ENCODE data around the gene MOB2.
"Not testable (repeated sequence)": the region's sequence is repeated elsewhere in the genome, so short reads cannot be mapped to it uniquely, and the experiment has no call there.

The MOB2 gene

DNA sequence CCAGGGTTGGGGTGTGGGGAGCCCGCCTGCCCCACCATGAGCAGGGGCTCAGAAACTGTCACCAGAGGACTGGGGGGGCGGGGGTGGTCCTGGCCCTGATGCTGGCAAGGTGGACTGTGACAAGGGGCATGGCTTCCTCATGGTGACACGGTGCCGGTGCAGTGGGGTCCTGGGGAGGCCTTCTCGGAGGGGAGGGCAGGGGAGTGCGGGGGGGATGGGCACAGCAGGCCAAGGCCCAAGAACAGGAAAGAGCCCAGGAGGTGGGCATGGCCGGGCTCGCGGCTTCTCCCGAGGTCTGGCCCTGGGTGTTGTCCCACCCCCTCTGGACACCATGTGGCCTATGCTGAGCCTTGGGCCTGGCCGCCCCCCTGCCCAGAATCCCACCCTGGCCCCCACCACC, 47.2 kb downstream of the MOB2 start:
- no peak for DNase-seq

DNA sequence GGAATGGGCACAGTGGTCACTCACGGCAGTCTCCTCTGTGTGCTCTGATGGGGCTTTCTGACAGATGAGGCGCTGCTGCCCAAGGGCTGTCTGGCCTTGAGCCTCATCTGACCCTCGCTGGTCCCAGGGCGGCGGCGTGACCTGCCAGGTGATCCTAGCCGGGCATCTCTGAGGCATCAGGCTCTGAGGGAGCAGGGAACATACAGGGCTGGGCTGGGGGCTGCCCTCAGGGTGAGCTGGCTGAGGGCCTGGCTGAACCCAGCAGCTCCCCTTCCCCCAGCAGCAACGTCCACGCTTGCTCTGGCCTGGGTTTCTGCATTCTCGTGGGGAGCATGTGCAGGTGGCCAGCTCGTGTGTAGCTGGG, 47.6 kb downstream of the MOB2 start:
- no peak for DNase-seq

DNA sequence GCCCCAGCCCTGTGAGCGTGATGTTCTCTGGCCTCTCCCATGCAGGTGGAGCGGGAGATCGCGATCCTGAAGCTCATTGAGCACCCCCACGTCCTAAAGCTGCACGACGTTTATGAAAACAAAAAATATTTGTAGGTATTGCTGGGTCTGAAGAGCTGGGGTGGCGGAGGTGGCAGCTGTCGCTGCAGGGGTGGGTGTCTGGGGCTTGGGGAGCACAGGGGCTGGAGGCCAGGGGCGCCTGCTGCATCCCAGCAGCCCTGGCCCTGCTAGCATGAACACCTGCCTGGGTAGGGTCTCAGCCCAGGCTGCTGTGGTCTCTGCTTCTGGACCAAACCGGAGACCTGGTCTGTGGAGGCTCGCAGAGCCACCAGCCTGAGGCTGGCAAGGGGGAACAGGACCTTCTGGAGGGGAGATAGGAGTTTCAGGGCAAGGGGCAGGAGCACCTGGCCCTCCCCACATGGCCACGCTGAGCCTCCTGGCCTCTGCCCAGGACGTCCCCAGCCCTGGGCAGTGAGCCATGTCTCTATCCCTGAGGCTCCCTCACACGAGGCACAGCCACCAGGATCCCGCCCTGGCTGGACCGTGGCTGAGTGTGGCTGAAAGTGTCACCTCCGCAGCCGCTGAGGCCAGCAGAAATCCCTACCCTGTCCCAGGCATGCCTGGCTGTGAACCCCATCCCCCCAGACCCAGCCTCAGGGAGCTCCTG, 48.2 kb downstream of the MOB2 start:
- DNase-seq: no peak

DNA sequence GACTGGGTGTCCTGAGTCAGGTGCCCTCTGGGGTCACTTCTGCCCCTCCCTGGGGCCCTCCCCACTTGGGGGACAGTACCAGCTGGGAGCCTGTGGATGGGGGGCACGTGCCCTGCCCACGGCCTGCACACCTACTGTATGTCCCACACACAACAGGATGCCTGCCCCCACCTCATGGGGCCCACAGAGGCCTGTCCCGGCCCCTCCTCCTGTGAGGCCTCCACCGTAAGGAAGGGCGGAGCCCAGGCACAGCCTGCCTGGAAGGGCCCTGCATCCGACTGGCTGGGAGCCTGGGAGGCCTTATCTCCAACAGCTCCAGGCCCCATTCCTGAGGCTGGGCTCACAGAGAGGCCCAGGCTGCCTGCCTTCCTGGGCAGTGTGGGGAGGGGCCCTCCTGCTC, 49.1 kb downstream of the MOB2 start:
- no peak for DNase-seq

DNA sequence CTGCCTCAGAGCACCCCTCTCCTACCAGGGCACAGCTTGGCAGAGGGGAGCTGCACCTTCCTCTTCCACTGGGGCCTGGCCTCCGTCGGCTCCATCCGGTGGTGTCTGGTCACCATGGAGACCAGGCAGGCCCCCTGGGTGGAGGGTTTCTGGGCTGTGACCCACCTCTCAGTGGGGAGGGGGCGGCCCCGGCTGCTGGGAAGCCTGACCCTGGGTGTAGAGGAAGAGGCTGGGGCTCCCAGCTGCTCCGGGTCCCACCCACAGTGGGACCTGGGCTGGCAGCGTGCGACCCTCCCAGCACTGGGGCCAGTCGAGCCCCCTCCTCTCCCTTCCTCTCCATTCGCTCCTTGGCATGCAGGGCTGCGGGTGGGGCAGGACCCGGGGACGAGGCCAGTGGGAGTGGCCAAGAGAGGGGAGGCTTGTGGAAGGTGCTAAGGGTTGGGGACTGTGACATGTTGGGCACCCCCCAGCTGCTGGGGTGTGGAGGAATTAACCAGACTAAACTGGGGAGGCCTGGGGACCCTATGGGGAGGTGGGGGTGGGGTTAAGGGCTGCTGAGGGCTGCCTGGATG, 50.0 kb downstream of the MOB2 start:
- no peak for DNase-seq

DNA sequence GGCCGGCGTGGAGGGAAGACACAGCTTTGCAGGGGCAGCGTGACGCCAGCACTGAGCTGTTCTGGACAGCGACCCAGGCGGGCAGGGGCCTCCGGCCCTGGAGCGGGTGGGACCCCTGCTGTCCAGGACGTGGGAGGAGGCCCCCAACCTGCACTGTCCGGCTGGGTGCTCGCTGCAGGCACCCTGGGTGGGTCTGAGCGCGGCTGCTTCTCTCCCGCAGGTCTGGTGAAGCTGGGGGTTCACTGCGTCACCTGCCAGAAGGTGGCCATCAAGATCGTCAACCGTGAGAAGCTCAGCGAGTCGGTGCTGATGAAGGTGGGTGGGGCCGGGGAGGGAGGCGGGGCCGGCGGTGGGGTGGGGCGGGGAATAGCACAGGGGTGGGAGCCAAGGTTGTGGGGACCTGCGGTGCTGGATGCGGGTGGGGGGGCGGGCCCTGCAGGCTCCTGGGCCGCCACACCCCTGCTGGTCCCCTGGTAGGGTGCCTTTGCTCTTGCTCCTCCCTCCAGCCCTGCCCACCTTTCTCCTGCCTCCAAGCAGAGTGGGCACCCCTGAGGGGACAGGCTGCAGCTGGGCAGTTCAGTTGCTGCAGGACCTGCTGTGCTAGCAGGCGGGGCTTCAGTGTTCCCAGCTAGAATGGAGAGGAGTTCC, 50.6 kb downstream of the MOB2 start:
- no peak for DNase-seq

DNA sequence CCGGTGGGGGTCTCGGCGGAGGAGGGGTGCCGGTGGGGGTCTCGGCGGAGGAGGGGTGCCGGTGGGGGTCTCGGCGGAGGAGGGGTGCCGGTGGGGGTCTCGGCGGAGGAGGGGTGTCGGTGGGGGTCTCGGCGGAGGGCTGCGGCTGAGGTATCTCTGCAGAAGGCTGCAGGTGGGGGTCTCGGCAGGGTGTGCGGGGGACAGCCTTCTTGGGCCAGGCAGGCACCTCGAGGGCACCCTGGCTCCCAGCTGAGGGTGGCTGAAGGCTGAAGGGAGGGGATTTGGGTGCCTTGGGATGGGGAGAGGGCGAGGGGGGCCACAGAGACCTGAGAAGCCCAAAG, 51.1 kb downstream of the MOB2 start:
- DNase-seq: not testable (repeated sequence)

DNA sequence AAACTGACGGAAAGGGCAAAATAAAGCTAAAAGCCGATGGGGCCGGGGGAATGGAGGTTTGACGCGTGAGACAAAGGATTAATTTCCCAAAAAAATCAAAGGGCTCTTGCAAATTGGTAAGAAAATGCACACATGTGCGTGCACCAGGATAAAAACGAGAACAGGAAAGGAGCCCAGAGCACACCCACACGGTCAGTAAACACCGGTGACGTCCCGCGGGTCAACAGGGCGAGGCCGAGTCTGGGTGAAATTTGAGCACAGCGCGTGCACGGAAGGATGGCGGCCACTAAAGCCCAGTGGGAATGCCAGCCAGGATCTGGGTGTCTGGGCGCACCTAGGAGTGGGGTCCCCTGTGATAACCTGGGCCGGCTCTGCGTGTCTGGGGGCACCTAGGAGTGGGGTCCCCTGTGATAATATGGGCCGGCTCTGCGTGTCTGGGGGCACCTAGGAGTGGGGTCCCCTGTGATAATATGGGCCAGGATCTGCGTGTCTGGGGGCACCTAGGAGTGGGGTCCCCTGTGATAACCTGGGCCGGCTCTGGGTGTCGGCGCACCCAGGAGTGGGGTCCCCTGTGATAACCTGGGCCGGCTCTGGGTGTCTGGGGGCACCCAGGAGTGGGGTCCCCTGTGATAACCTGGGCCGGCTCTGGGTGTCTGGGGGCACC, 52.5 kb downstream of the MOB2 start:
- no peak for DNase-seq

DNA sequence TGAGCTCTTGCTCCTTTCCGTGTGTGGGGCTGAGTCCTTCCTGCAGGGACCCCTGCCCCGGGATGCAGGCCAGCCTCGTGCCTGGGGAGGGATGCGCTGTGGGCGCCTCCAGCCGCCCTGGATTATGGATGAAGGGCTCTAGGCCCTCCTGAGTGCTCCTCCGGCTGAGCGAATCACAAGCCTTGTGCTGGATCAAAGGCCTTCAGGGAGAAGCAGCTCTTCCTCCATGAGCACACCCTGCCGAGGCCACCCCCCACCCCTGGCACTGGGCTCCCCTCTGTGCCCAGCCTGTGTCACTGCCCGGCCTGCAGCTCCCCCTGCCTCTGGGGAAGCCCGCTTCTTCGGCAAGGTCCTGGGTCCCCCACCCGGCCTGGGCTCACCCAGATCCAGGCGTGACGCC, 53.0 kb downstream of the MOB2 start:
- no peak for DNase-seq

DNA sequence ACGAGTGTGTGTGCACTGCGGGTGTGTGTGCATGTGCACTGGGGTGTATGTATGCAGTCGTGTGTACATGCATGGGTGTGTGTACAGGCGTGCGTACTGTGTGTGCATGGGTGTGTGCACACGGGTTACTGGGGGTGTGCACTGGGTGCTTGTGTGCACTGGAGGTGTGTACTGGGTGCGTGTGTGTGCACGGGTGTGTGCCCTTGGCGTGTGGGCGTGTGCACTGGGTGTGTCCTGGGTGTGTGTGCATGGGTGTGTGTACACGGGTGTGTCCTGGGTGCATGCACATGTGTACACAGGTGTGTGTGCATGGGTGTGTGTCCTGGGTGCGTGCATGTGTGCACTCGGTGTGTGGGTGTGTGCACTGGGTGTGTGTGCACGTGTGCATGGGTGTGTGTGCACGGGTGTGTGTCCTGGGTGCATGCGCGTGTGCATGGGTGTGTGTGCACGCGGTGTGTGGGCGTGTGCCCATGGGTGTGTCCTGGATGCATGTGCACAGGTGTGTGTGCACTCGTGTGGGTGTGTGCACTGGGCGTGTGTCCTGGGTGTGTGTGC, 57.7 kb downstream of the MOB2 start:
- DNase-seq: no peak

DNA sequence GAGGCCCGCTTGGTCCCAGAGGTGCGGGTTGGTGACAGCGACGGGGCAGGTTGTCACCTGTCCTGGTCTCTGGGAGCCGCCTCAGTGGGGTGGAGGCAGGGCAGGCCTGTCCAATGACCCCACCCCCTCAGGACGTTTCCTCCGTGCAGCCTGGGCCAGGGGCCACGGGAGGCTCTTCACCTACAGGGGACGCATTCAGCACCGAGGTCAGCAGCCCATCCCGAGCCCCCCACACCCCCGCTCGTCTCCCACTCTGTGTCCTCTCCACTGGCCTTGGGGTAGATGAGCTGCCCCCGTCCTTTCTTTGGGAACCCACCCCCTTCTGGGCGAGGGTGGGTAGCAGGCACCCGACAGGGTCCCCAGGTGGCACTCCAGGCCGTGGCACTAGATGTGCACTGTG, 61.1 kb downstream of the MOB2 start:
- no peak for DNase-seq

DNA sequence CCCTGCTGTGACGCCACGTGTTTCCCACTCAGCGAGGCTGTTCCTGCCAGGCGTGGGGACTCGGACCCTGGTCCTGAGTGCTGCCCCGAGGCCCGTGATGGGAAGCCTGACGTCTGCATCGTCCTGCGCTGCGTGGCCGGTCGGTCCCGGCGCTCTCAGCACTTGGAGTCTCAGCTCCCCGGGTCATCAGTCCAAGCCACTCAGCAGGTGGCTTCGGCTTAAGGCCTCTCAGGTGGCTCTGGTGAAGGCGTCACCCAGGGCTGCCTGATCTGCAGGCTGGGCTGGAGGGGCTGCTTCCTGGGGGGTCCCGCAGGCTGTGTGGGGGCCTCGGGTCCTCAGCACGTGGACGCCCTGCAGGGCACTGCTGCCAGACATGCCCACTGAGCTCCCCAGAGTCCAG, 61.6 kb downstream of the MOB2 start:
- no peak for DNase-seq

DNA sequence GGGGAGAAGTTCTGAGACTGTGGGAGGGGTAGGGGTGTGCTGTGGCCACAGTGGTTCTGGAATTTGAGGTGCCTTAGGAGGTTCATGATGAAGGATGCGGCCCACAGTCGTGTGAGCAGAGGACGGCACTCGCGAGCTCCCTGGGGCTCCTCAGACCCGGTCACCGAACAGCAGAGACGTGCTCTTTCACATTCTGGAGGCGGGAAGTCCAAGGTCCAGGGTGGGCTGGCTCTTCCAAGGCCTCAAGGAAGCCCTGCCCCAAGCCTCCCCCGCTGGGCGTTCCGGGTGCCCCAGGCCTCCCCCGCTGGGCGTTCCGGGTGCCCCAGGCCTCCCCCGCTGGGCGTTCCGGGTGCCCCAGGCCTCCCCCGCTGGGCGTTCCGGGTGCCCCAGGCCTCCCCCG, 63.2 kb downstream of the MOB2 start:
- DNase-seq: not testable (repeated sequence)

DNA sequence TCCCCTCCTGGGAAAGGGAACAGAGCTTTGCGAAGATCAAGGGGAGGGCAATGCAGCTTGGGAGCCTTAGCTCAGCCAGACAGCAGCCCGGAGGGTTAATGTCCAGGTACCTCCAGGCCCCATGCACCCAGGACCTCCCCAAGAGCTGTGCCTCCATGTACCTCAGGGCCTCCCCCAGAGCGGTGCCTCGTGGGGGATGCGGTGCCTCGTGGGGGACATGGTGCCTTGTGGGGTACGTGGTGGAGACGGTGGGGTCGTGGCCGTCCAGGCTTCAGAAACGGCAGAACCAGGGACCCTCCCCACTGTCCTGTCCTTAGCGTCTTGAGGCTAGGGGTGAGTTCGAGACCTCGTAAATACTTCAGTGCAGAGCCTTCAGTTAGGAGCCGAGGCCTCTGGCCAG, 63.6 kb downstream of the MOB2 start:
- DNase-seq: no peak

DNA sequence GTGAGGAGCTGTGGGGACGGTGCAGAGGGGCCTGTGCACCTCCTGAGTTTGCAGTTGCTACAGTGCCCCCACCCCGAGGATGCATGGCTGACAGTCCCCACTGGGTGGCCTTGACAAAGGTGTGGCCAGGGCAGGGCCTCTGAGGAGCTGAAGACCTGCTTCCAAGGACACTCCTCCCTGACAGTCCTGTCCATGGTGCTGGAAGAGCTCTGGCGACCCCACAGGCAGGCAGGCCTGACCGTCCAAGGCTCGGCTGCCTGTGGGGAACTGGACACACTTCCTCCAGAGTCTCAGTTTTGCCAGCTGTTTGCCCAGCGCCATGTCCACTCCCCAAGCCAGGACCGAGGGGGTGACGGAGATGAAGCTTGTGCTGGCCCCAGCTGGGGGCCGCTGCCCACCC, 64.1 kb downstream of the MOB2 start:
- no peak for DNase-seq

DNA sequence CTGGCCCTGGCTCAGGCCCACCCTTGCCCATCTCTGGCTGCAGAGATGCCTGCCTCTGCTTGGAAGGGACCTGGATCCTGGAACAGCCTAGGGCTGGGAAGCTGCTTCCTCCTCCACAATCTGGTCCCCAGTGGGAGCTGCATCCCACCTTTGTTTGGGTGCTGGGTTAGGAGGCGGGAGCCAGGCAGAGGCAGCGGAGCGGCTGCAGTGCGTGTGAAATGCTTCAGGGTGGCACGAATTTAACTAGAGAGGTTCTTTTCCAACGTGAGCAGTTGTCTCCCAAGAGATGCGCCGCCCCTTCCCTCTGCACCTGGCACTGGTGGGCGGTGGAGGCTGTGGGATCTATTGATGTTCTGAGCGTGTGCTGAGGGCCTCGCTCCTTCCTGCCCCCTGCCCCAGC, 65.3 kb downstream of the MOB2 start:
- no peak for DNase-seq

DNA sequence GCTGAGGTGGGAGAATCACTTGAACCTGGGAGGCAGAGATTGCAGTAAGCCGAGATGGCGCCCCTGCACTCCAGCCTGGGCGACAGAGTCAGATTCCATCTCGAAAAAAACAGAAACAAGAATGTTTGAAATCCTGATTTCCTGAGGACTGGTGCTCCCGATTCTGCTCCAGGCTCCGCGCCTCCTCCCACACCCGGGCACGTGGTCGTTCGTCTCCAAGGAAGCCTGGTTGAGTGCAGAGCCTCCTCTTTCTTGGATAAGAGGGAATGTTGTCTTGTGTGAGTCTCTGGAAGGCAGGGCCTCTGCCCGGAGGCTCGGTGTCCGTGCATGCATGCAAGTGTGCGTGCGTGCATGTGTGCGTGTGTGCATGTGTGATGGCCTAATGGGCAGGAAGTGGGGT, 66.8 kb downstream of the MOB2 start:
- DNase-seq: no peak
